HG02852 (cell line): ENCODE results near the gene RASGRF2.
"Not testable (repeated sequence)": the region's sequence is repeated elsewhere in the genome, so short reads cannot be mapped to it uniquely, and the experiment has no call there.

Experiments used
- ATAC-seq: cut with Tn5 transposase; IDR thresholded peaks from one replicate; pipeline ENCODE4 v1.9.1; 2021; ENCODE audit warnings: mild to moderate bottlenecking, moderate library complexity; ENCODE audit not compliant: unreplicated experiment

RASGRF2 gene

GRCh38 chr5:81020478-81021167 is 60.5 kb downstream of the RASGRF2 start:
- ATAC-seq = no peak

- no peak for ATAC-seq
Observed at GRCh38 chr5:81021486-81021885, 61.3 kb downstream of the RASGRF2 start.

- no peak for ATAC-seq
Observed at GRCh38 chr5:81021951-81022687, 62.0 kb downstream of the RASGRF2 start.

GRCh38 chr5:81022688-81023084 is 62.5 kb downstream of the RASGRF2 start:
- ATAC-seq = no peak

GRCh38 chr5:81023261-81023970 is 63.3 kb downstream of the RASGRF2 start:
- no peak for ATAC-seq

DNA sequence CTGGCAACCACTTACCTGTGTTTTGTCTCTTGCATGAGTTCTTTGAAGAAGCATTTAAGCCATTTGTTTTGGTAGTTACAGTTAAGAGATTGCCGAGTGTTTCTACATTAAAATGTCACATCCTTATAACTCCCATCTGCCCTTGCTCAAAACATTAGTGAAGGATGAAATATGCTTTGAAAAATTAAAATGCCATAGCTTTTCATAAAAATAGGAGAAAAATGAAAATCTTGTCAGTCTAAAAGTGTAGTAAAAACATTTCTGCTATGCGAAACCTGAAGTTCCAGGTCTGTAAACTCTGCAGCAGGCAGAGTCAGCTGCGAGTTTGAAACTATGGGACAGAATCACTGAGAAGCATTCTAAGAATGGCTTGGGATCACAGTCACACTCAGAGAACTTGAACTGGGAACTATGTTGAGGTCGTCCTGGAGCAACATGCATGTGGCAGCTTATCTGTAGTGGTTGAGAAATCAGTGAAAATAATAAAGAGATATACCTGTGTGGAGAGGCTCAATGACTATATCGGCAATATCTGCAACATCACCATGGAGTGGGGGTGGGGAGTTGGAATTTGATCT is 67.4 kb downstream of the RASGRF2 start:
- no peak for ATAC-seq

GRCh38 chr5:81028888-81029287 is 68.7 kb downstream of the RASGRF2 start:
- not testable (repeated sequence) for ATAC-seq

DNA sequence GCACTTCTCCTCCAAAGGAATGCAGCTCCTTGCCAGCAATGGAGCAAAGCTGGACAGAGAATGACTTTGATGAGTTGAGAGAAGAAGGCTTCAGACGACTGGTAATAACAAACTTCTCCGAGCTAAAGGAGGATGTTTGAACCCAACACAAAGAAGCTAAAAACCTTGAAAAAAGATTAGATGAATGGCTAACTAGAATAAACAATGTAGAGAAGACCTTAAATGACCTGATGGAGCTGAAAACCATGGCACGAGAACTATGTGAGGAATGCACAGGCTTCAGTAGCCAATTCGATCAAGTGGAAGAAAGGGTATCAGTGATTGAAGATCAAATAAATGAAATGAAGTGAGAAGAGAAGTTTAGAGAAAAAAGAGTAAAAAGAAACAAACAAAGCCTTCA is 69.6 kb downstream of the RASGRF2 start:
- not testable (repeated sequence) for ATAC-seq

- not testable (repeated sequence) for ATAC-seq
Observed at GRCh38 chr5:81030236-81031034, 70.3 kb downstream of the RASGRF2 start.

DNA sequence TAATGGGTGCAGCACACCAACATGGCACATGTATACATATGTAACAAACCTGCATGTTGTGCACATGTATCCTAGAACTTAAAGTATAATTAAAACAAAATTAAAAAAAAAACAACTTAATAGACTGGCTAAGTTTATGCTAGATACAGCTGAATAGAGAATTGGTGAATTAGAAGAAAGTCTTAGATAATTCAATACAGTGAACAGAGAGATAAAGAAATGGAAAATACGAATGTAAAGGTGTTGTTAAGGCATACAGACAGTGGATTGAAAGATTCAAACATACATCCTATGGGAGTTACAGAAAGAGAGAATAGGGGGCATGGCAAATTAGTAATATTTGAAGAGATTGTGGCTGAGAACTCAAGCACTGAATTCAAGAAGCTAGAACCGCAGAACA is 75.4 kb downstream of the RASGRF2 start:
- ATAC-seq = no peak

GRCh38 chr5:81038495-81038894 is 78.3 kb downstream of the RASGRF2 start:
- ATAC-seq = no peak

GRCh38 chr5:81044868-81045267 is 84.7 kb downstream of the RASGRF2 start:
- no peak for ATAC-seq

- no peak for ATAC-seq
Observed at GRCh38 chr5:81045389-81045807, 85.2 kb downstream of the RASGRF2 start.

DNA sequence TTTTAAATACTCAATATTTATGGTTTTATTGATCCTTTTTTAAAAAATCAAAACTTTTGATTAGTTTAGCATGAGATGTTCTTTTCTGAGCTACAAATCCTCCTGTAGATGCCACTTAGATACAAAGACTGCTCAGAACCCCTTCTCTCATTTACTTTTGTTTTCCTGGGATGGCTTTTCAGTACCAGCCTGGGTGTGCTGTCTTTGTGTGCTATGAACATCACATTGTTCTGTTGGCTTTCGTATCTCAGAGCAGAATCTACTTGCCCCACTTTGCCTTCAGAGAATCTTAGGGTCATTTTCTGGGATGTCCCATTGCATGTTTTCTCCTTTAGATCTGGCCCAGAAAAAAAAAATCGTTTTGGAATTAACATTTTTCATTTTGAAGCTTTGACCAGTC is 85.9 kb downstream of the RASGRF2 start:
- ATAC-seq = no peak

DNA sequence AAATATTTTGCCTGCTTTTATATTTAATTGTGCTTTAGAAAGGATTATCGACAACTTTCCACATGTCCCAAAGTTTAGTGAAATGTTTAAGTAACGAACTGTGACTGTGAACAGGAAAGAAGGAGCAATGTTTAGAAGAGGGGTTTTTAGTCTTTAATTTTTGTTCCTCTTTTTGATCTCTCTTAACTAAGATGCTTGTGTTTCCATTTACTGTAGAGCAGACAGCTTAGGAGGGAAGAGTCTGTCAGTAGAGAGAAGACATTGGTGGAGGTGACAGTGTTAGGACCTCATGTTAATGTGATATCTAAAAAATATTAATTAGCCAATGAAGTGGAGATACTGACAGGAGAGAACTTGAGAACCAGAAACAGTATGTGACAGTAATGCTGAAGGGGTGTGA is 92.2 kb downstream of the RASGRF2 start:
- ATAC-seq = no peak

- ATAC-seq = not testable (repeated sequence)
Observed at GRCh38 chr5:81053282-81053681, 93.1 kb downstream of the RASGRF2 start.

DNA sequence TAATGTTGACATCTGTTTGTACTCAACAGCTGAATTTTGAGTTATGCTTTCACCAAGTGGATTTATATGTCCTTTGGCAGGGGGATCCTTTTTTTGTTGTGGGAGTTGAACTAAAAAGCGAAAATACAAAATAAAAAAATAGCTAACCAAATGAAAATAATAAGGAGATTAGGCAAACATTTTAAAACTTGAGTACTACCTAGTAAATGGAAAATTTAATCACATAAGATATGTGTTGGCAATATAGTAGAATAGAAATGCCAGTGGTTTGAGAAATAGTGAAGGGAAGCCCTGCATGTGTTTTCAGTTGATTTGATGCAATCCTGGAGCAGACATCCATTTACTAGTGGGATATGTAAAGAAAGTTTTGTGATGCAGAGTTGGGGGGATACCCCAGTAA is 98.0 kb downstream of the RASGRF2 start:
- no peak for ATAC-seq

DNA sequence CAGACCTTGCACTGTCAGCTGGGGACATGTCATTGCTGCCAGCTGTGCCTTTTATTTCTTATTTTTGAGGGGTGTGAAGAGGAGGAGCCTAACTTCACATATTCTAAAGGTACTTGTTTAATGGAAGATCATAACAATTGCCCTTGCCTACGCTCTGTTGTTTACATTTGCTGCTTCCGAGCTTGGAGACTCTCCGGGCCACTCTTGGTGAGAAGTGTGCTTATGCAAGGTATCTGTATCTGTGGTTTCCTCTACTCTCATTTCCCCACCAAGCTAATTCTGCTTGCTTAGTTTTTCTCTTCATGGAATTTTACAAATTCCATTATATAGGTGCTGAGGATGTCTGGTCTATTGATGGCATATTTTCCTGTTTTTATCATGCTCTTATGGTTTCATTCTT is 105.3 kb downstream of the RASGRF2 start:
- ATAC-seq = no peak

GRCh38 chr5:81066102-81066501 is 105.9 kb downstream of the RASGRF2 start:
- no peak for ATAC-seq

GRCh38 chr5:81067406-81067805 is 107.2 kb downstream of the RASGRF2 start:
- ATAC-seq = no peak

GRCh38 chr5:81068063-81068462 is 107.9 kb downstream of the RASGRF2 start:
- ATAC-seq = no peak
